GM19328 (cell line): ENCODE measurements around the gene EPN1.
A peak's percentile ranks its signal among the peaks of the same experiment; 100 is the strongest.

Source experiments
- ATAC-seq: cut with Tn5 transposase; IDR thresholded peaks from one replicate; pipeline ENCODE4 v1.9.1; 2021; ENCODE audit warnings: mild to moderate bottlenecking, moderate library complexity; ENCODE audit not compliant: unreplicated experiment

The EPN1 gene

GRCh38 chr19:55646889-55647731 is 27.9 kb upstream of the EPN1 start:
- ATAC-seq = no peak

DNA sequence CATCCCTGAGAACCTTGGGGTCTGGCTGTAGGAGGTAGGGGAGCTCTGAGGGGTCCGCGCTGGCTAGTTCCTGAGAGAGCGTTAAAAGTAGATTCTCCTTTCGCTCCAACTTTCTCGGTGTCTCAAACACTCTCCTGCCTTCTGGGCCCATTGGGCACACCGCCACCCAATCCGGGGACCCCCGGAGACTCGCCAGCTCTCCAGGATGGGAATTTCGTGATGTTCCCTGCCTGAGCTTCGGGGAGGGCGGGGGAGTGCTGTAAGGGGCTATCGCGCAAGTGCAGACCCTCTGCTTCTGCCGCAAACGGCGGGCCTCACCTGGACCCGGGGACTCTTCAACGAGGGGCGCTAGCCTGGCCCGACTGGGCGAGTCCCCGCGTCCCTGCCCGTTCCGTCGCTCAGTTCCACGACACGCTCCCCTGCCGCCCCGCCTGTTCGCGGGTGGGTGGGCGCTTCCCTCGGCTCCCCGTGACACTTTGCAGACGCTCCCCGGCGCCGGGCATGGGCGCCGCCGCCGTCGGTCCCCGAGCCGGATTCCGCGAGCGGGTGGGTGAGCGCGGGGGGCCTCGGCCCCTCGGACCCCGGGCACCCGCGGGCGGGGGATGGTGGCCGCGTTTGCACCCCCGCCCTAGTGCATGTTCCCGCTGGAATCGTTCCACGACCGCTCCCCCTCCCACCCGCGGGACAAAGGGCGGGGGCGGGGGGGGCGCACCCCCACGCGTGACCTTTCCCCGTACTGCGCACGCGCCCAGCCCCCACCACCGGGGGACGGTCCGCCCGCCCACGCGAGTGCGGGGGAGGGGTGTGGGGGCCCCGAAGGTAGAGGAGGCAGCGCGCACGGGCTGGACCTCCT is 27.1 kb upstream of the EPN1 start, which contains the start of gene CCDC106:
Gene CCDC106 (plus strand): TSS at position 481 of the 853 bp plus-strand sequence. CDS start 835 bp downstream, outside the sequence.
- no peak for ATAC-seq

DNA sequence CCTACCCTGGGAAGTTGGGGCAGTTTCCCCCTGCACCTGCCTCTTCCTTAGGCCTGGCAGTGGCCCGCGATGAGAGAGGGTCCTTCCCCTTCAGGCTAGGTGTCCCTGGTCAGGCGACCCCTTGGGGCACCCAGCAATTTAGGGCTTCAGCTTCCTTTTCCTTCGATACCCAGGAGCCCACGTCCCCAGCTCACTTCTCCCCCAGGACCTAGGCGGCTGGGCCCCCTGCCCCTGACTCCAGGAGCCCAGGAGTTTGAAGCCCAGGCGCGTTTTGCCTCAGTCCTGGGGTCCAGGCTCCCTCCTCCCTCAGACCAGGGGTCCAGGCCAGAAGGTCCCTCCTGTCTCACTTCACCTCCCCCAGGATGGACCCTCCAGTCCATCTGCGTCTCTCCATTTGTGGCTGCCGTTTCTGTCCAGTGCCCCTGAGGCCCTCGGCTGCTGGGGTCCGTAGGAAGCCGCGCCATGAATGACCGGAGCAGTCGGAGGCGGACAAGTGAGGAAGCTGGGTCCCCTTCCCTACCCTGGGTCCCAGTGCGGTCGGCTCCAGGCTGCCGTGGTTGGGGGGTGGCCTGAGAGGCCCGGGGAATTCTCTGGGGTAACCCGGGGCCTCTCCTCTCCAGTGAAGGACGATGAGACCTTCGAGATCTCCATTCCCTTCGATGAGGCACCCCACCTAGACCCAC is 26.3 kb upstream of the EPN1 start:
- no peak for ATAC-seq

GRCh38 chr19:55649268-55650125 is 25.5 kb upstream of the EPN1 start:
- ATAC-seq = no peak

DNA sequence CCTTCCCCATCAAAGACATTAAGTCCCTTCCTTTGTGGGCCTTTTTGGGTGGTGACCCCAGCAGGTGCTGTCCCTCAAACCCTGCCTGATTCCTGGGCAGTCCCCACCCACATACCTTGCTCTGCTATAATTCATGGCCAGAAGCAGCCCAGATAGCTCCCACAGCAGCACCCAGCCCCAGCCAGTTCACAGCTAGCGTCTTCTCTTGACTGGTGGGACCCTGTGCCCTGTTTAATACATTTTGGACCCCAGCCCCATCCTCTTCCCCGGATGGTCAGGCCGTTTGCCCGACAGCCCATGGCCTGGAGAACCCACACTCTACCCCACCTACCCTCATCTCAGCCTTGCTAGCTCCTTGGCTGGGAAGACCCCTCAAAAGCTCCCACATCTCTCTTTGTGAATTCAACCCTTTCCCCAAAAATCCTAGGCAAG is 24.9 kb upstream of the EPN1 start:
- ATAC-seq = no peak

GRCh38 chr19:55650602-55651230 is 24.3 kb upstream of the EPN1 start:
- ATAC-seq = no peak

DNA sequence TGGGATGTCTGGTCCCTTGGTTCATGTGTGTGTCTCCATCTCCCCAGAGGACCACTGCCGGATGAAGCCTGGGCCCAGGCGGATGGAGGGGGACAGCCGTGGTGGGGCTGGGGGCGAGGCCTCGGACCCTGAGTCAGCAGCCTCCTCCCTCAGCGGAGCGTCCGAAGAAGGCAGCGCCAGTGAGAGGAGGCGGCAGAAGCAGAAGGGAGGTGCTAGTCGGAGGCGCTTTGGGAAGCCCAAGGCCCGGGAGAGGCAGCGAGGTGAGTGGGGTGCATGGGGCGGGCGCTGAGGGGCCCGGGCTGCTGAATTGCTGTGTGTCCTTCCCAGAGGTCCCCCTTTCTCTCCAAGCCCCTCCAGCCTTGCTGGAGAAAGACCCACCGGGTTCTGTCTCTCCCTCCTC is 23.8 kb upstream of the EPN1 start:
- ATAC-seq = no peak

GRCh38 chr19:55652311-55653128 is 22.5 kb upstream of the EPN1 start:
- ATAC-seq = no peak

GRCh38 chr19:55653651-55654322 is 21.2 kb upstream of the EPN1 start:
- peak; percentile 36 for ATAC-seq

GRCh38 chr19:55654323-55654867 is 20.6 kb upstream of the EPN1 start:
- ATAC-seq = peak; percentile 44

GRCh38 chr19:55654868-55655647 is 20.0 kb upstream of the EPN1 start, which contains the start of gene U2AF2:
Gene U2AF2, plus strand, starts transcription at chr19:55655035. Its CDS starts 70 bp downstream, at chr19:55655105.
- peak; percentile 40 for ATAC-seq

- no peak for ATAC-seq
These were observed 19.4 kb upstream of the EPN1 start for GRCh38 chr19:55655648-55656040.

- no peak for ATAC-seq
These were observed 18.5 kb upstream of the EPN1 start for GRCh38 chr19:55656552-55656951.

- no peak for ATAC-seq
These were observed 17.9 kb upstream of the EPN1 start for GRCh38 chr19:55656988-55657747.

DNA sequence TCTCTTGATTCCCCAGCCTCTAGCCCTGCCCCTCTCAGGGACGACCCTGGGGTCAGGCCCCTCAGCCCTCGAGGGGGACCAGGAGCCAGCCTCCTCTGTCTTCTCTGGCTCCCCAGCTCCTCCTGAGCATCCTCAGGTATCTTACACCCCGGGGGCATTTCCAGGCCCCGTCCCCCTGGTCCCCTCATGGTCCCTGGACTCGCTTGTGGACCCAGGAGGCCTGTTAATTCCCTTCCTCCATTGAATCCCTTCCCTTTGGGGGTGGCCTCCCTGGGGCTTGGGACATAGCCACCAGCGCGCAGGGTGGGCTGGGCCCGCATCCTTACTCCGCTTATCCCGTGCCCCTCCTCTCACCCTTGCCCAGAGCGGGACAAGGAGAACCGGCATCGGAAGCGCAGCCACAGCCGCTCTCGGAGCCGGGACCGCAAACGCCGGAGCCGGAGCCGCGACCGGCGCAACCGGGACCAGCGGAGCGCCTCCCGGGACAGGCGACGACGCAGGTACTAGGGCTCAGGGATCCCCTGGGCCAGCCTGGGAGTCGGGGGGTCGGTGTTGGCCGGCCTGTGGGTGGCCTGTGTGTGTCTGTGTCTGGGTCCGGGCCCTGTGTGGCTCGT is 16.1 kb upstream of the EPN1 start:
- ATAC-seq = no peak

- ATAC-seq = no peak
These were observed 15.2 kb upstream of the EPN1 start for GRCh38 chr19:55659822-55660221.
